Left lung (tissue), 10 donors: ENCODE data around the gene TDRD10. TPM values are rescaled to one million over a fixed set of nuclear protein-coding genes. Genes with fewer than 3 reads are reported as not detected.
A peak's percentile ranks its signal among the peaks of the same experiment; 100 is the strongest.

Experiments used
- ATAC-seq: fragments of 200-7000 bp; cut with Tn5 transposase; one replicate; pipeline ENCODE4 v1.9.1; 2020; ENCODE audit warnings: moderate library complexity
- DNase-seq, 4 donors: peaks; one replicate each; pipeline ENCODE4 v3.0.0-alpha.2; 2013 to 2020
- H3K27ac ChIP-seq, 2 donors: fragments of 200-600 bp; sonication (generic) in 1 of 2; one replicate each; pipeline versions ENCODE4 v1.5.0 to v1.8.0; 2020 to 2021
- H3K27me3 ChIP-seq, 2 donors: fragments of 200-600 bp; sonication (generic) in 1 of 2; one replicate each; pipeline versions ENCODE4 v1.5.0 to v1.8.0; 2020 to 2021
- H3K36me3 ChIP-seq, 2 donors: fragments of 200-600 bp; sonication (generic) in 1 of 2; one replicate each; pipeline versions ENCODE4 v1.5.0 to v1.8.0; 2020 to 2021
- H3K4me1 ChIP-seq, 2 donors: fragments of 200-600 bp; one replicate each; pipeline ENCODE4 v1.8.0; 2021
- H3K4me3 ChIP-seq, 2 donors: fragments of 200-600 bp; sonication (generic) in 1 of 2; one replicate each; pipeline versions ENCODE4 v1.5.0 to v1.8.0; 2020 to 2021; ENCODE audit warnings: mild to moderate bottlenecking in 1 of 2
- H3K9me3 ChIP-seq, 2 donors: fragments of 200-600 bp; sonication (generic) in 1 of 2; one replicate each; pipeline versions ENCODE4 v1.5.0 to v1.8.0; 2020 to 2021
- CTCF ChIP-seq, 2 donors: fragments of 200-600 bp; sonication (generic) in 1 of 2; IDR thresholded peaks; one replicate each; pipeline versions ENCODE4 v1.5.0 to v1.8.0; 2021; ENCODE audit warnings: antibody characterized with exemption in 2 of 2
- intact Hi-C, 2 donors: fragments of 100-400 bp; cut with DNase I; formaldehyde crosslinking; loops; one replicate each; pipeline versions ENCODE4 v1.11.2 to v1.14.2; 2022
- polyA plus RNA-seq, 6 donors: library from polyadenylated mRNA; unstranded; fragments of 120-200 nt; gene quantifications; one replicate each; pipeline ENCODE4 v1.2.1, GENCODE V29; 2013; ENCODE audit not compliant: insufficient read length in 6 of 6
- total RNA-seq, 2 donors: library from RNA; stranded (reverse); fragmentation: NEBNext Ultra II Directional; extraction: Animal tissue kit (Norgen Biotek cat#: 25700); gene quantifications; one replicate each; pipeline ENCODE4 v1.2.1, GENCODE V29; 2021
- donor health status: DM: no; HTN: yes; CAD: no.
- donor health status: DM: no; HTN: no; CAD: no.

Gene TDRD10
- total and polyA plus RNA-seq, 8 donors, result 3.1 to 5.0 (median 3.6) TPM

- Histone ChIP-seq H3K27me3 (no peaks in the 10 kb centered on the region), H3K36me3 (peaks cover 0 to 67% of the 10 kb centered on the region in 2 donors), H3K4me1 (peaks cover 0 to 3% of the 10 kb centered on the region in 2 donors), H3K27ac (no peak overlapping the region), H3K9me3 (no peaks in the 10 kb centered on the region), H3K4me3 (no peak overlapping the region)
- intact Hi-C loops, result no loop called here
- ATAC-seq (no peak), DNase-seq (no peak)
- no peak for TF ChIP-seq CTCF (IDR thresholded peaks at IDR 0.05)
Observed at GRCh38 chr1:154579374-154579773, 77.4 kb downstream of the TDRD10 start.

GRCh38 chr1:154581766-154582165, 79.7 kb downstream of the TDRD10 start:
- no peaks in the 10 kb centered on the region for H3K9me3 ChIP-seq
- H3K36me3 ChIP-seq, result peaks cover 6 to 91% of the 10 kb centered on the region in 2 donors
- no peak overlapping the region for H3K4me3 ChIP-seq
- H3K4me1 ChIP-seq, result peaks cover 0 to 3% of the 10 kb centered on the region in 2 donors
- no peaks in the 10 kb centered on the region for H3K27me3 ChIP-seq
- no peak for ATAC-seq
- intact Hi-C loops, result no loop called here
- no peak for DNase-seq
- no peak overlapping the region for H3K27ac ChIP-seq
- no peak for TF ChIP-seq CTCF (IDR thresholded peaks at IDR 0.05)

- ATAC-seq (no peak), DNase-seq (no peak)
- H3K4me3 ChIP-seq, result no peak overlapping the region
- H3K36me3 ChIP-seq, result peaks cover 6 to 100% of the 10 kb centered on the region in 2 donors
- H3K4me1 ChIP-seq, result peaks cover 0 to 3% of the 10 kb centered on the region in 2 donors
- no peak overlapping the region for H3K27ac ChIP-seq
- no peaks in the 10 kb centered on the region for H3K9me3 ChIP-seq
- intact Hi-C loops, result no loop called here
- no peaks in the 10 kb centered on the region for H3K27me3 ChIP-seq
- no peak for TF ChIP-seq CTCF (IDR thresholded peaks at IDR 0.05)
Observed at GRCh38 chr1:154582885-154583284, 80.9 kb downstream of the TDRD10 start.

- intact Hi-C loops, result no loop called here
- no peak overlapping the region for H3K4me3 ChIP-seq
- no peak for ATAC-seq
- H3K9me3 ChIP-seq, result no peaks in the 10 kb centered on the region
- no peaks in the 10 kb centered on the region for H3K4me1 ChIP-seq
- no peak for TF ChIP-seq CTCF (IDR thresholded peaks at IDR 0.05)
- H3K27me3 ChIP-seq, result no peaks in the 10 kb centered on the region
- H3K36me3 ChIP-seq, result peaks cover 6 to 100% of the 10 kb centered on the region in 2 donors
- no peak overlapping the region for H3K27ac ChIP-seq
- DNase-seq, result peak in 2 of 4 donors; percentile 17 to 46
Observed at GRCh38 chr1:154583773-154584172, 81.8 kb downstream of the TDRD10 start.

- H3K4me1 ChIP-seq, result no peaks in the 10 kb centered on the region
- no peak for TF ChIP-seq CTCF (IDR thresholded peaks at IDR 0.05)
- H3K4me3 ChIP-seq, result no peak overlapping the region
- no peaks in the 10 kb centered on the region for H3K9me3 ChIP-seq
- DNase-seq (no peak), ATAC-seq (no peak)
- intact Hi-C loops, result no loop called here
- peaks cover 6 to 100% of the 10 kb centered on the region in 2 donors for H3K36me3 ChIP-seq
- H3K27me3 ChIP-seq, result no peaks in the 10 kb centered on the region
- no peak overlapping the region for H3K27ac ChIP-seq
Observed at GRCh38 chr1:154584267-154584994, 82.4 kb downstream of the TDRD10 start.
